Measurements from ENCODE around the gene TBC1D9.

- TF ChIP-seq EZH2phosphoT487 (IDR thresholded peaks at IDR 0.05; ENCODE audit: insufficient read depth, low read depth) (no peak), EZH2 (IDR thresholded peaks at IDR 0.05; ENCODE audit: insufficient read depth, poor library complexity, severe bottlenecking) (no peak)
These were observed 20.9 kb downstream of the TBC1D9 start for GRCh38 chr4:140735317-140735716.

Measured in GM23248 (cell line).